OCI-LY3 (cell line): ENCODE results near the gene ADAM29.

Experiments
- EZH2phosphoT487 ChIP-seq: fragments of 200-600 bp; shearing (Covaris generic); IDR thresholded peaks from 2 replicates; pipeline ENCODE4 v1.6.1; 2018; ENCODE audit warnings: antibody characterized with exemption, mixed run types, low read depth
- TF ChIP-seq, protein P1 (sequence below): fragments of 200-600, 300-600 bp; sonication (generic); IDR thresholded peaks from 2 replicates; pipeline ENCODE4 v1.5.1; 2014; ENCODE audit warnings: antibody characterized with exemption, low read length, low read depth

DNA sequence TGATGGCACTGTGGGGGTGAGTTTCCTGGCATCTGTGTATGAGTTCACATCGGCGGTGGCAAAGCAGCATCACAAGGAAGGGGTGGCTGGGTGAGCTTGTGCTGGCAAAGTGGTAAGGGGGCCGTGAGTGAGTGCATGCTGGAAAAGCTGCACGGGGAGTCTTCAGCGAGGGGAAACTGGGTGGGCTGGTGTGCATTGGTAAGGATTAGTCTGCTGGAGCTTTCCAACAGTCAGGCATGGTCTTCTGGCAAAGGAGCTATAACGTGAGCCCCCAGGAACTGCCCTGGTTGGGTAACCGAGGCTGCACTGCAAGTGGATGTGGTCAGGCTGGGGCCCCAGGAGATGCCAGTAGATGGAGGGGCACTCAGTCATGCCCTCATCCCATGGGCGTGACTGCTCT is 30.7 kb downstream of the ADAM29 start:
- TF ChIP-seq, protein P1, sequence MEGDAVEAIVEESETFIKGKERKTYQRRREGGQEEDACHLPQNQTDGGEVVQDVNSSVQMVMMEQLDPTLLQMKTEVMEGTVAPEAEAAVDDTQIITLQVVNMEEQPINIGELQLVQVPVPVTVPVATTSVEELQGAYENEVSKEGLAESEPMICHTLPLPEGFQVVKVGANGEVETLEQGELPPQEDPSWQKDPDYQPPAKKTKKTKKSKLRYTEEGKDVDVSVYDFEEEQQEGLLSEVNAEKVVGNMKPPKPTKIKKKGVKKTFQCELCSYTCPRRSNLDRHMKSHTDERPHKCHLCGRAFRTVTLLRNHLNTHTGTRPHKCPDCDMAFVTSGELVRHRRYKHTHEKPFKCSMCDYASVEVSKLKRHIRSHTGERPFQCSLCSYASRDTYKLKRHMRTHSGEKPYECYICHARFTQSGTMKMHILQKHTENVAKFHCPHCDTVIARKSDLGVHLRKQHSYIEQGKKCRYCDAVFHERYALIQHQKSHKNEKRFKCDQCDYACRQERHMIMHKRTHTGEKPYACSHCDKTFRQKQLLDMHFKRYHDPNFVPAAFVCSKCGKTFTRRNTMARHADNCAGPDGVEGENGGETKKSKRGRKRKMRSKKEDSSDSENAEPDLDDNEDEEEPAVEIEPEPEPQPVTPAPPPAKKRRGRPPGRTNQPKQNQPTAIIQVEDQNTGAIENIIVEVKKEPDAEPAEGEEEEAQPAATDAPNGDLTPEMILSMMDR, result no peak
- TF ChIP-seq EZH2phosphoT487, result no peak
